Left renal cortex interstitium (tissue), 4 donors: Measurements from ENCODE around the gene RAPGEF5. TPM values are rescaled to one million over a fixed set of nuclear protein-coding genes. Genes with fewer than 3 reads are reported as not detected.
A peak's percentile ranks its signal among the peaks of the same experiment; 100 is the strongest.
"Not testable (repeated sequence)": the region's sequence is repeated elsewhere in the genome, so short reads cannot be mapped to it uniquely, and the experiment has no call there.

Experiments
- DNase-seq, 4 donors: peaks; one replicate each; pipeline ENCODE4 v3.0.0-alpha.2; 2013; ENCODE audit warnings: low read depth in 4 of 4, low spot score in 2 of 4, missing footprints in 1 of 4
- polyA plus RNA-seq, 4 donors: library from polyadenylated mRNA; unstranded; fragments of 120-200 nt; gene quantifications; one replicate each; pipeline ENCODE4 v1.2.1, GENCODE V29; 2013; ENCODE audit not compliant: insufficient read length in 4 of 4

RAPGEF5 gene
- polyA plus RNA-seq, 4 donors, result 35.0 to 43.9 (median 37.7) TPM

GRCh38 chr7:22105550-22105949 is 251.4 kb downstream of the RAPGEF5 start:
- DNase-seq, result no peak

- no peak for DNase-seq
Measured at GRCh38 chr7:22094413-22095342, 262.3 kb downstream of the RAPGEF5 start.

- no peak for DNase-seq
Measured at GRCh38 chr7:22093936-22094335, 263.0 kb downstream of the RAPGEF5 start.

GRCh38 chr7:22093001-22093400 is 264.0 kb downstream of the RAPGEF5 start:
- DNase-seq, result no peak

GRCh38 chr7:22090958-22091525 is 265.9 kb downstream of the RAPGEF5 start:
- DNase-seq, result not testable (repeated sequence)

- DNase-seq, result no peak
Measured at GRCh38 chr7:22090512-22090911, 266.4 kb downstream of the RAPGEF5 start.

GRCh38 chr7:22090107-22090506 is 266.8 kb downstream of the RAPGEF5 start:
- DNase-seq, result no peak

GRCh38 chr7:22088827-22089226 is 268.1 kb downstream of the RAPGEF5 start:
- no peak for DNase-seq

GRCh38 chr7:22087861-22088260 is 269.1 kb downstream of the RAPGEF5 start:
- no peak for DNase-seq

GRCh38 chr7:22083704-22084240 is 273.2 kb downstream of the RAPGEF5 start:
- DNase-seq, result no peak

GRCh38 chr7:22082886-22083703 is 273.9 kb downstream of the RAPGEF5 start:
- peak; percentile 72 to 86 (median 80) for DNase-seq

- DNase-seq, result no peak
Measured at GRCh38 chr7:22082553-22082885, 274.4 kb downstream of the RAPGEF5 start.

GRCh38 chr7:22080219-22080618 is 276.7 kb downstream of the RAPGEF5 start:
- DNase-seq, result not testable (repeated sequence)

GRCh38 chr7:22078872-22079271 is 278.1 kb downstream of the RAPGEF5 start:
- not testable (repeated sequence) for DNase-seq

GRCh38 chr7:22075561-22075960 is 281.4 kb downstream of the RAPGEF5 start:
- no peak for DNase-seq

- DNase-seq, result peak in 2 of 4 donors; percentile 18 to 29
Measured at GRCh38 chr7:22074897-22075296, 282.1 kb downstream of the RAPGEF5 start.

Other genes with a start within 250 kb of the RAPGEF5 start
- gene STEAP1B, start 143.0 kb upstream of the RAPGEF5 start, polyA plus RNA-seq, result 1 to 10 TPM; 1.0 to 2.2 (median 2.0) TPM